GM12873 (cell line): ENCODE measurements around the gene CDK5RAP1.

Source experiments
- TF ChIP-seq, protein P1 (sequence below): IDR thresholded peaks from 2 replicates; pipeline ENCODE4 v1.5.1; 2012; ENCODE audit warnings: low read depth, mild to moderate bottlenecking, moderate library complexity, low read length, control low read depth; ENCODE audit not compliant: insufficient read depth; ENCODE audit errors: missing control alignments

The CDK5RAP1 gene

GRCh38 chr20:33310327-33310899, 90.9 kb downstream of the CDK5RAP1 start:
- TF ChIP-seq, protein P1, sequence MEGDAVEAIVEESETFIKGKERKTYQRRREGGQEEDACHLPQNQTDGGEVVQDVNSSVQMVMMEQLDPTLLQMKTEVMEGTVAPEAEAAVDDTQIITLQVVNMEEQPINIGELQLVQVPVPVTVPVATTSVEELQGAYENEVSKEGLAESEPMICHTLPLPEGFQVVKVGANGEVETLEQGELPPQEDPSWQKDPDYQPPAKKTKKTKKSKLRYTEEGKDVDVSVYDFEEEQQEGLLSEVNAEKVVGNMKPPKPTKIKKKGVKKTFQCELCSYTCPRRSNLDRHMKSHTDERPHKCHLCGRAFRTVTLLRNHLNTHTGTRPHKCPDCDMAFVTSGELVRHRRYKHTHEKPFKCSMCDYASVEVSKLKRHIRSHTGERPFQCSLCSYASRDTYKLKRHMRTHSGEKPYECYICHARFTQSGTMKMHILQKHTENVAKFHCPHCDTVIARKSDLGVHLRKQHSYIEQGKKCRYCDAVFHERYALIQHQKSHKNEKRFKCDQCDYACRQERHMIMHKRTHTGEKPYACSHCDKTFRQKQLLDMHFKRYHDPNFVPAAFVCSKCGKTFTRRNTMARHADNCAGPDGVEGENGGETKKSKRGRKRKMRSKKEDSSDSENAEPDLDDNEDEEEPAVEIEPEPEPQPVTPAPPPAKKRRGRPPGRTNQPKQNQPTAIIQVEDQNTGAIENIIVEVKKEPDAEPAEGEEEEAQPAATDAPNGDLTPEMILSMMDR: no peak

DNA sequence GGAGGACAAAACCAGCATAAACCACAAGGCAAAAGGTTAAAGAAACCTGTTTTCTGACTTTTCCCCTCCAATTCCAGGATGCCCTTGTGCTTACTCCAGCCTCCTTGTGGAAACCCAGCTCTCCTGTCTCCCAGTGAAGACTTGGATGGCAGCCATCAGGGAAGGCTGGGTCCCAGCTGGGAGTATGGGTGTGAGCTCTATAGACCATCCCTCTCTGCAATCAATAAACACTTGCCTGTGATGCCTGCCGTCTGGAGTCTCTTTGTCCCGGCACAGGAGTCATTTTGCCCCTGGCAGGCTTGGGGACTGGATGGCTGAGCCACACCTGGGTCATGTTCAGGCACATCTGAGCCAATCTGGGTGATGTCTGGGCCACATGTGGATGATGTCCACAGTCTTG, 91.7 kb downstream of the CDK5RAP1 start:
- TF ChIP-seq, protein P1: no peak
